ENCODE measurements around the gene HLA-DPB1.

- TF ChIP-seq CTCF (IDR thresholded peaks at IDR 0.05) (no peak), ZFX (IDR thresholded peaks at IDR 0.05; ENCODE audit: borderline replicate concordance) (no peak)
These were observed 3.8 kb downstream of the HLA-DPB1 start for GRCh38 chr6:33079580-33079979.
